Measurements from ENCODE around the gene CPPED1. TPM values are rescaled to one million over a fixed set of nuclear protein-coding genes. Genes with fewer than 3 reads are reported as not detected.

Gene CPPED1
- total RNA-seq, 1 donor from 2014 or later, result 9.7 TPM

- Histone ChIP-seq H3K27ac (no peak overlapping the region), H3K27me3 (no peaks in the 10 kb centered on the region), H2AFZ (replicated peaks) (no peak overlapping the region), H3K36me3 (no peaks in the 10 kb centered on the region), H3K4me3 (no peak overlapping the region), H3F3A (ENCODE audit: low read depth) (peaks cover 15% of the 10 kb centered on the region), H4K20me1 (ENCODE audit: low read depth) (peaks cover 8% of the 10 kb centered on the region), H3K9me3 (ENCODE audit: low read depth) (no peaks in the 10 kb centered on the region), H3K4me2 (no peak overlapping the region), H3K9ac (no peak overlapping the region), H3K79me2 (ENCODE audit: low read depth) (no peaks in the 10 kb centered on the region), H3K4me1 (peaks cover 13% of the 10 kb centered on the region)
- H3K4me3 Mint-ChIP-seq, result no peak overlapping the region
- no peak for TF ChIP-seq CTCF (IDR thresholded peaks at IDR 0.05)
- no peak for TF ChIP-seq EZH2phosphoT487 (IDR thresholded peaks at IDR 0.05)
- no peak for TF ChIP-seq EZH2 (IDR thresholded peaks at IDR 0.05)
- no peak overlapping the region for H3K27ac Mint-ChIP-seq
- no peaks in the 10 kb centered on the region for H3K36me3 Mint-ChIP-seq
- DNase-seq (ENCODE audit: low spot score), result no peak
- H3K4me1 Mint-ChIP-seq, result peaks cover 17% of the 10 kb centered on the region
- H3K27me3 Mint-ChIP-seq (ENCODE audit: insufficient read depth, low read depth), result peaks cover 5% of the 10 kb centered on the region
- peaks cover 2% of the 10 kb centered on the region for H3K9me3 Mint-ChIP-seq
Observed at GRCh38 chr16:12652924-12653323, 150.8 kb downstream of the CPPED1 start.

GRCh38 chr16:12651765-12652512 lies 151.7 kb downstream of the CPPED1 start:
- H3K27ac Mint-ChIP-seq, result no peak overlapping the region
- H4K20me1 ChIP-seq (ENCODE audit: low read depth), result peaks cover 8% of the 10 kb centered on the region
- peak; percentile 75 for DNase-seq (ENCODE audit: low spot score)

GRCh38 chr16:12649356-12649755 lies 154.3 kb downstream of the CPPED1 start:
- Histone ChIP-seq H3K4me1 (peaks cover 13% of the 10 kb centered on the region), H3K4me2 (no peak overlapping the region), H3K27ac (no peak overlapping the region), H3K4me3 (no peak overlapping the region), H4K20me1 (ENCODE audit: low read depth) (peaks cover 8% of the 10 kb centered on the region), H3K9ac (no peak overlapping the region), H3F3A (ENCODE audit: low read depth) (peaks cover 15% of the 10 kb centered on the region), H3K27me3 (no peaks in the 10 kb centered on the region), H3K36me3 (no peaks in the 10 kb centered on the region), H2AFZ (replicated peaks) (no peak overlapping the region), H3K79me2 (ENCODE audit: low read depth) (no peaks in the 10 kb centered on the region), H3K9me3 (ENCODE audit: low read depth) (no peaks in the 10 kb centered on the region)
- H3K9me3 Mint-ChIP-seq, result no peaks in the 10 kb centered on the region
- H3K4me3 Mint-ChIP-seq, result no peak overlapping the region
- H3K27me3 Mint-ChIP-seq (ENCODE audit: insufficient read depth, low read depth), result peaks cover 3% of the 10 kb centered on the region
- DNase-seq (ENCODE audit: low spot score), result no peak
- no peak for TF ChIP-seq CTCF (IDR thresholded peaks at IDR 0.05)
- TF ChIP-seq EZH2phosphoT487 (IDR thresholded peaks at IDR 0.05), result no peak
- no peak for TF ChIP-seq EZH2 (IDR thresholded peaks at IDR 0.05)
- peaks cover 15% of the 10 kb centered on the region for H3K4me1 Mint-ChIP-seq
- H3K36me3 Mint-ChIP-seq, result no peaks in the 10 kb centered on the region
- no peak overlapping the region for H3K27ac Mint-ChIP-seq

More at GRCh38 chr16:12651765-12652512, 151.7 kb downstream of the CPPED1 start:
- Histone ChIP-seq H3K36me3 (no peaks in the 10 kb centered on the region), H3K9me3 (ENCODE audit: low read depth) (no peaks in the 10 kb centered on the region), H3K9ac (no peak overlapping the region), H3K4me3 (no peak overlapping the region), H3K27ac (peak overlapping the region; percentile 34), H2AFZ (replicated peaks) (no peak overlapping the region), H3K4me2 (peak overlapping the region; percentile 49), H3K4me1 (peaks cover 13% of the 10 kb centered on the region), H3K27me3 (no peaks in the 10 kb centered on the region), H3K79me2 (ENCODE audit: low read depth) (no peaks in the 10 kb centered on the region), H3F3A (ENCODE audit: low read depth) (peaks cover 15% of the 10 kb centered on the region)
- H3K27me3 Mint-ChIP-seq (ENCODE audit: insufficient read depth, low read depth), result peaks cover 5% of the 10 kb centered on the region
- no peaks in the 10 kb centered on the region for H3K36me3 Mint-ChIP-seq
- no peak overlapping the region for H3K4me3 Mint-ChIP-seq
- TF ChIP-seq EZH2phosphoT487 (IDR thresholded peaks at IDR 0.05), result no peak
- TF ChIP-seq EZH2 (IDR thresholded peaks at IDR 0.05), result no peak
- no peaks in the 10 kb centered on the region for H3K9me3 Mint-ChIP-seq
- peaks cover 17% of the 10 kb centered on the region for H3K4me1 Mint-ChIP-seq
